ENCODE data around the gene MTOR. TPM values are rescaled to one million over a fixed set of nuclear protein-coding genes. Genes with fewer than 3 reads are reported as not detected.

The MTOR gene
- total and polyA plus RNA-seq, 4 donors = 15.1 to 36.6 (median 26.9) TPM

- peaks cover 0 to 16% (median 6%) of the 10 kb centered on the region in 5 donors for H3K4me1 ChIP-seq (ENCODE audit: control insufficient read depth in 5 of 5, insufficient read depth in 5 of 5, low read length in 5 of 5)
- peak overlapping the region; percentile 99 for H3K4me3 ChIP-seq
- H3K9ac ChIP-seq (ENCODE audit: insufficient read depth in 1 of 2, low read length in 2 of 2) = no peak overlapping the region
- no peak for TF ChIP-seq CTCF (IDR thresholded peaks at IDR 0.05; ENCODE audit: control extremely low read depth, extremely low read depth)
- peaks cover 0 to 34% (median 4%) of the 10 kb centered on the region in 4 donors for H3K36me3 ChIP-seq (ENCODE audit: control insufficient read depth in 4 of 4, insufficient read depth in 4 of 4, low read length in 4 of 4)
- DNase-seq (no peak), ATAC-seq (ENCODE audit: insufficient read depth, low FRiP score) (no peak)
- no peak overlapping the region for H3K27ac ChIP-seq (ENCODE audit: low read depth in 1 of 2, low read length in 1 of 2)
- H3K9me3 ChIP-seq (ENCODE audit: control insufficient read depth in 4 of 4, insufficient read depth in 3 of 4, low read length in 3 of 4) = no peaks in the 10 kb centered on the region
- H3K27me3 ChIP-seq (ENCODE audit: control insufficient read depth in 3 of 3, insufficient read depth in 3 of 3, low read length in 2 of 3) = no peaks in the 10 kb centered on the region
- WGBS, 2 donors = 56 to 58% methylated on average over 28 of the region's 28 CpGs
Observed at GRCh38 chr1:11058595-11059154, 203.7 kb downstream of the MTOR start.

- H3K4me1 ChIP-seq (ENCODE audit: control insufficient read depth in 5 of 5, insufficient read depth in 5 of 5, low read length in 5 of 5) = peaks cover 0 to 20% (median 6%) of the 10 kb centered on the region in 5 donors
- no peaks in the 10 kb centered on the region for H3K9me3 ChIP-seq (ENCODE audit: control insufficient read depth in 4 of 4, insufficient read depth in 3 of 4, low read length in 3 of 4)
- DNase-seq = no peak
- no peak overlapping the region for H3K9ac ChIP-seq (ENCODE audit: insufficient read depth in 1 of 2, low read length in 2 of 2)
- WGBS, 2 donors = 97% methylated on average over 14 of the region's 14 CpGs
- peaks cover 0 to 29% (median 4%) of the 10 kb centered on the region in 4 donors for H3K36me3 ChIP-seq (ENCODE audit: control insufficient read depth in 4 of 4, insufficient read depth in 4 of 4, low read length in 4 of 4)
- no peak for ATAC-seq (ENCODE audit: insufficient read depth, low FRiP score)
- no peak for TF ChIP-seq CTCF (IDR thresholded peaks at IDR 0.05; ENCODE audit: control extremely low read depth, extremely low read depth)
- H3K27me3 ChIP-seq (ENCODE audit: control insufficient read depth in 3 of 3, insufficient read depth in 3 of 3, low read length in 2 of 3) = no peaks in the 10 kb centered on the region
- H3K4me3 ChIP-seq = no peak overlapping the region
- no peak overlapping the region for H3K27ac ChIP-seq (ENCODE audit: low read depth in 1 of 2, low read length in 1 of 2)
Observed at GRCh38 chr1:11058026-11058425, 204.3 kb downstream of the MTOR start.

- 95 to 96% methylated on average over 7 to 8 of the region's 8 CpGs for WGBS, 2 donors
Observed at GRCh38 chr1:11057477-11057876, 204.9 kb downstream of the MTOR start.

More at GRCh38 chr1:11057477-11057876, 204.9 kb downstream of the MTOR start:
- Histone ChIP-seq H3K4me3 (no peak overlapping the region), H3K27me3 (ENCODE audit: control insufficient read depth in 3 of 3, insufficient read depth in 3 of 3, low read length in 2 of 3) (peaks cover 0 to 4% (median 0%) of the 10 kb centered on the region in 3 donors), H3K9ac (ENCODE audit: insufficient read depth in 1 of 2, low read length in 2 of 2) (no peak overlapping the region), H3K36me3 (ENCODE audit: control insufficient read depth in 4 of 4, insufficient read depth in 4 of 4, low read length in 4 of 4) (peaks cover 0 to 29% (median 4%) of the 10 kb centered on the region in 4 donors), H3K27ac (ENCODE audit: low read depth in 1 of 2, low read length in 1 of 2) (no peak overlapping the region), H3K9me3 (ENCODE audit: control insufficient read depth in 4 of 4, insufficient read depth in 3 of 4, low read length in 3 of 4) (no peaks in the 10 kb centered on the region), H3K4me1 (ENCODE audit: control insufficient read depth in 5 of 5, insufficient read depth in 5 of 5, low read length in 5 of 5) (peaks cover 0 to 22% (median 6%) of the 10 kb centered on the region in 5 donors)
- no peak for ATAC-seq (ENCODE audit: insufficient read depth, low FRiP score)
- TF ChIP-seq CTCF (IDR thresholded peaks at IDR 0.05; ENCODE audit: control extremely low read depth, extremely low read depth) = no peak
- DNase-seq = no peak

Small RNAs within 50 kb of the gene (small RNA-seq; reads per million reads assigned to genes)
- not detected for gene RNU6-291P (ENCODE audit: low replicate concordance)
- not detected for gene RNU6-537P (ENCODE audit: low replicate concordance)
- gene RPL39P6 (ENCODE audit: low replicate concordance) = not detected

Other genes starting within 250 kb of the MTOR start
- 100 to 1,000 TPM; 111 to 205 TPM for gene TARDBP, start 249.9 kb downstream of the MTOR start, total RNA-seq
- gene TARDBP, start 249.9 kb downstream of the MTOR start, polyA plus RNA-seq = 100 to 1,000 TPM in 1 of 2 donors, 10 to 100 TPM in 1; 88.7 to 134 TPM
- gene MASP2, start 215.3 kb downstream of the MTOR start, total RNA-seq = not detected
- under 1 TPM; 0.01 to 0.04 TPM for gene MASP2, start 215.3 kb downstream of the MTOR start, polyA plus RNA-seq
- 100 to 1,000 TPM in 1 of 2 donors, 10 to 100 TPM in 1; 12.3 to 112 TPM for gene SRM, start 202.5 kb downstream of the MTOR start, total RNA-seq
- gene SRM, start 202.5 kb downstream of the MTOR start, polyA plus RNA-seq = 100 to 1,000 TPM; 119 to 132 TPM
- gene EXOSC10, start 162.7 kb downstream of the MTOR start, total RNA-seq = 10 to 100 TPM; 47.5 to 75.1 TPM
- gene EXOSC10, start 162.7 kb downstream of the MTOR start, polyA plus RNA-seq = 10 to 100 TPM; 29.0 to 37.1 TPM
- under 1 TPM; 0.21 to 0.48 TPM for gene ANGPTL7, start 73.2 kb downstream of the MTOR start, total RNA-seq
- under 1 TPM; 0.26 to 0.73 TPM for gene ANGPTL7, start 73.2 kb downstream of the MTOR start, polyA plus RNA-seq
- 10 to 100 TPM in 1 of 2 donors, 1 to 10 TPM in 1; 7.8 to 17.9 TPM for gene UBIAD1, start 10.6 kb upstream of the MTOR start, total RNA-seq
- gene UBIAD1, start 10.6 kb upstream of the MTOR start, polyA plus RNA-seq = 10 to 100 TPM in 1 of 2 donors, 1 to 10 TPM in 1; 7.5 to 11.2 TPM
- under 1 TPM in 1 of 2 donors, not detected in 1; 0.18 TPM for gene DISP3, start 216.6 kb upstream of the MTOR start, total RNA-seq
- gene DISP3, start 216.6 kb upstream of the MTOR start, polyA plus RNA-seq = under 1 TPM; 0.04 to 0.07 TPM

Data from lung (tissue), 13 donors.